ENCODE results near the gene SMPD3.

SMPD3 gene

GRCh38 chr16:68432701-68433100, 15.6 kb downstream of the SMPD3 start:
- DNase-seq, result no peak

GRCh38 chr16:68429076-68429854, 19.0 kb downstream of the SMPD3 start:
- no peak for DNase-seq

GRCh38 chr16:68427649-68428303, 20.5 kb downstream of the SMPD3 start:
- DNase-seq, result no peak

- DNase-seq, result no peak
These were observed 22.0 kb downstream of the SMPD3 start for GRCh38 chr16:68426347-68426652.

GRCh38 chr16:68425498-68426346, 22.6 kb downstream of the SMPD3 start:
- DNase-seq, result no peak

- no peak for DNase-seq
These were observed 24.5 kb downstream of the SMPD3 start for GRCh38 chr16:68423771-68424170.

GRCh38 chr16:68422396-68422960, 25.8 kb downstream of the SMPD3 start:
- DNase-seq, result no peak

- no peak for DNase-seq
These were observed 27.2 kb downstream of the SMPD3 start for GRCh38 chr16:68421076-68421475.

- no peak for DNase-seq
These were observed 27.9 kb downstream of the SMPD3 start for GRCh38 chr16:68420366-68420942.

GRCh38 chr16:68417711-68418301, 30.5 kb downstream of the SMPD3 start:
- DNase-seq, result no peak

GRCh38 chr16:68416057-68417046, 32.0 kb downstream of the SMPD3 start:
- no peak for DNase-seq

- DNase-seq, result no peak
These were observed 33.7 kb downstream of the SMPD3 start for GRCh38 chr16:68414581-68414980.

- DNase-seq, result no peak
These were observed 36.2 kb downstream of the SMPD3 start for GRCh38 chr16:68412061-68412460.

- no peak for DNase-seq
These were observed 37.2 kb downstream of the SMPD3 start for GRCh38 chr16:68411086-68411485.

- peak; percentile 91 for DNase-seq
These were observed 39.3 kb downstream of the SMPD3 start for GRCh38 chr16:68408967-68409366.

GRCh38 chr16:68408428-68408827, 39.9 kb downstream of the SMPD3 start:
- no peak for DNase-seq

GRCh38 chr16:68406458-68407152, 41.7 kb downstream of the SMPD3 start:
- peak; percentile 76 for DNase-seq

- DNase-seq, result no peak
These were observed 43.5 kb downstream of the SMPD3 start for GRCh38 chr16:68404736-68405345.

- no peak for DNase-seq
These were observed 44.6 kb downstream of the SMPD3 start for GRCh38 chr16:68403704-68404103.

GRCh38 chr16:68403177-68403576, 45.1 kb downstream of the SMPD3 start:
- DNase-seq, result no peak

Measured in islet precursor cell (in vitro differentiated cells).